ENCODE results near the gene RNF128.
"Not testable (repeated sequence)": the region's sequence is repeated elsewhere in the genome, so short reads cannot be mapped to it uniquely, and the experiment has no call there.

RNF128 gene

DNA sequence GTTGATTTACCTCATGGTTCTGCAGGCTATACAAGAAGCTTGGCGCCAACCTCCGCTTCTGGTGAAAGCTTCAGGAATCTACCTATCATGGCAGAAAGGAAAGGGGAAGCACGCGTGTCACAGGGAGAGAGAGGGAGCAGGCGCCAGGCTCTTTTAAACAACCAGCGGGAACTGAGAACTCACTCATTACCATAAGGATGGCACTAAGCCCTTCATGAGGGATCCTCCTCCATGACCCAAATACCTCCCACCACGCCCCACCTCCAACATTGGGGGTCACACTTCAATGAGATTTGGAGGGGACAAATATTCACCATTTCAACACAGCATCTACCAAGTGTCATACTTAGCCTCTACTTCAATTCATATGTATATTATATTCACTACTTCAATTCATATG is 57.2 kb downstream of the RNF128 start:
- no peak for DNase-seq
- TF ChIP-seq GATA1 (IDR thresholded peaks at IDR 0.05; ENCODE audit: low read depth, low read length), result no peak
- no peak for TF ChIP-seq POLR2A (IDR thresholded peaks at IDR 0.05; ENCODE audit: low read length)

DNA sequence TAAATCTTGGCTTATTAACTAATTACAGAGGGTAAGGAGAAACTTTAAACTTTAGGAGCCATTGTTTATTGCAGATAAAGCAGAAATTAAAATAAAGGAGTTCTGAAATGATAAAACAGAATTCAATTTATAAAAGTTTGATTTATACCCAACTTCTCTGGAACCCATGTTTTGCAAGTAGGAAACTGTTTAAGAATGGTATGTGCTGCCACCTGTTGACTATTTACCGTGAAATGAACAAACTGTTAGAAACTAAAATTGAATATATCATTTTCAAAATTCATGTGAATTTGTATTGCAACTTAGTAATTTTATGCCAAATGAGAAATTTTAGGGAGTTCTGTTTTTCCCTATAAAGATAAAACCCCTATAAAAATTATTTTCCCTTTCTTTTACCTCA is 65.0 kb downstream of the RNF128 start:
- TF ChIP-seq GATA1 (IDR thresholded peaks at IDR 0.05; ENCODE audit: low read depth, low read length) (no peak), POLR2A (IDR thresholded peaks at IDR 0.05; ENCODE audit: low read length) (no peak)
- DNase-seq, result peak; percentile 0 to 15

DNA sequence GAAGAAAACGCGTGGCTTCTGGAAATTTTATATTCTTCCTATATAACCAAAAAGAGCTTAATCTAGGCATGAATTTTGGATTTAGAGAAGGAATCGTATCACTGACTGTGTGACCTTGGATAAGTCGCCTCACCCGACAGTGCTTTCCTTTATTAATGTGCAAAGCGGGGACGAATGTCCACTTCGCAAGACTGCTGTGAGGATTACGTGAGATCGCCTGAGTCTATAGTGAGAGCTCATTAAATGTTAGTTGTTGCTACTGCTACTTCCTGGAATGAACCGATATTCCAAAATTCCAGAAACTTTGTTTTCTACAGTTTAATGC is 75.5 kb downstream of the RNF128 start:
- peak in 1 of 2 experiments; percentile 28 for DNase-seq

DNA sequence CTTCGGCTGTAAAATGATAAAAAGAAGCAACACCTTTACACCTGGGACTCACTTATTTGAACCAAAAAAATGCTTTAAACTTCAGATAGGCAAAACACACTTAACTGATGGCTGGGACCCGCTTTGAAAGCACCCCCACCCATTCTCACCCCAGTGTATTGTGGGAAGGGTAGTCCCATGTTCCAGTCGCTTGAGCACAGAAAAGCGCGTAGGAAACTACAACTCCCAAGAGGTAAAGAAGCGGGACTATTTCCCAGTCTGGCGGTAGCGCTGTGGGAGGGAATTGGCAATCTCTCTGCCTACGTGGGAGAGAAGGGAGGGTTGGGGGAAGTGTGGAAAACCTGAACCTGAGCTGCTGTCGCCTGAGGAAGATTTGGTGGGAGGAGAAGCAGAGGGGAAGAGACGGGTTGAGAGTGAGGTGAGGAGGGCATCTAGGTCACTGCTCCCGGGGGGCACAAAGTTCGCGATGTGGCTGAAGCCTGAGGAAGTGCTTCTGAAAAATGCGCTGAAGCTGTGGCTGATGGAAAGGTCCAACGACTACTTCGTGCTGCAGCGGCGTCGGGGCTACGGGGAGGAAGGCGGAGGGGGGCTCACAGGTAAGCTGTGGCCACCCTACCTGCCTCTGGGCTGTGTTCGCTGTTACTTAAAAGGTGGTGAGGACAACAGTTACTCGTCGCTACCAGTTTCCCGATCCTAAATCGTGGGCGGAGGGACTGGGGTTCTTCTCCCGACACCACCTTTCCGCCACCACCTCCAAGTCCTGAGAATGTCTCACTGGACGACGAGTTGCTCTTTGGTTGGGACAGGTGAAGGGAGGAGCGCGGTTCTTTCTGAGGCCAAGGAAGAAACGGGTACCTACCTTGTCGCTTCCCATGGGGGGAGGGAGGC is 76.1 kb downstream of the RNF128 start, which contains the start of gene TBC1D8B:
Gene TBC1D8B (plus strand): TSS at position 286 of the 888 bp plus-strand sequence. CDS start 181 bp downstream, at position 467.
- TF ChIP-seq GATA1 (IDR thresholded peaks at IDR 0.05; ENCODE audit: low read depth, low read length), result no peak
- peak; percentile 35 for TF ChIP-seq POLR2A (IDR thresholded peaks at IDR 0.05; ENCODE audit: low read length)
- DNase-seq, result peak; percentile 74 to 76

More for the DNA sequence above, 75.5 kb downstream of the RNF128 start:
- no peak for TF ChIP-seq GATA1 (IDR thresholded peaks at IDR 0.05; ENCODE audit: low read depth, low read length)
- no peak for TF ChIP-seq POLR2A (IDR thresholded peaks at IDR 0.05; ENCODE audit: low read length)

- TF ChIP-seq GATA1 (IDR thresholded peaks at IDR 0.05; ENCODE audit: low read depth, low read length), result no peak
- no peak for TF ChIP-seq POLR2A (IDR thresholded peaks at IDR 0.05; ENCODE audit: low read length)
- DNase-seq, result no peak
These were observed 84.8 kb downstream of the RNF128 start for GRCh38 chrX:106811131-106811910.

- DNase-seq, result not testable (repeated sequence)
These were observed 86.4 kb downstream of the RNF128 start for GRCh38 chrX:106812930-106813329.

- DNase-seq, result not testable (repeated sequence)
These were observed 87.6 kb downstream of the RNF128 start for GRCh38 chrX:106814093-106814492.

Measured in erythroblast (primary cell).